ENCODE data around the gene ASGR2.
"Not testable (repeated sequence)": the region's sequence is repeated elsewhere in the genome, so short reads cannot be mapped to it uniquely, and the experiment has no call there.

DNA sequence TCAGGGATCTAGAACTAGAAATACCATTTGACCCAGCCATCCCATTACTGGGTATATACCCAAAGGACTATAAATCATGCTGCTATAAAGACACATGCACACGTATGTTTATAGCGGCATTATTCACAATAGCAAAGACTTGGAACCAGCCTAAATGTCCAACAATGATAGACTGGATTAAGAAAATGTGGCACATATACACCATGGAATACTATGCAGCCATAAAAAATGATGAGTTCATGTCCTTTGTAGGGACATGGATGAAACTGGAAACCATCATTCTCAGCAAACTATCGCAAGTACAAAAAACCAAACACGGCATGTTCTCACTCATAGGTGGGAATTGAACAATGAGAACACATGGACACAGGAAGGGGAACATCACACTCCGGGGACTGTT is 12.9 kb upstream of the ASGR2 start:
- TF ChIP-seq, protein P1, sequence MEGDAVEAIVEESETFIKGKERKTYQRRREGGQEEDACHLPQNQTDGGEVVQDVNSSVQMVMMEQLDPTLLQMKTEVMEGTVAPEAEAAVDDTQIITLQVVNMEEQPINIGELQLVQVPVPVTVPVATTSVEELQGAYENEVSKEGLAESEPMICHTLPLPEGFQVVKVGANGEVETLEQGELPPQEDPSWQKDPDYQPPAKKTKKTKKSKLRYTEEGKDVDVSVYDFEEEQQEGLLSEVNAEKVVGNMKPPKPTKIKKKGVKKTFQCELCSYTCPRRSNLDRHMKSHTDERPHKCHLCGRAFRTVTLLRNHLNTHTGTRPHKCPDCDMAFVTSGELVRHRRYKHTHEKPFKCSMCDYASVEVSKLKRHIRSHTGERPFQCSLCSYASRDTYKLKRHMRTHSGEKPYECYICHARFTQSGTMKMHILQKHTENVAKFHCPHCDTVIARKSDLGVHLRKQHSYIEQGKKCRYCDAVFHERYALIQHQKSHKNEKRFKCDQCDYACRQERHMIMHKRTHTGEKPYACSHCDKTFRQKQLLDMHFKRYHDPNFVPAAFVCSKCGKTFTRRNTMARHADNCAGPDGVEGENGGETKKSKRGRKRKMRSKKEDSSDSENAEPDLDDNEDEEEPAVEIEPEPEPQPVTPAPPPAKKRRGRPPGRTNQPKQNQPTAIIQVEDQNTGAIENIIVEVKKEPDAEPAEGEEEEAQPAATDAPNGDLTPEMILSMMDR (IDR thresholded peaks at IDR 0.05) = not testable (repeated sequence)
- not testable (repeated sequence) for TF ChIP-seq POLR2A (IDR thresholded peaks at IDR 0.05)
